B cell (primary cell): ENCODE data around the gene SAMD3.

Source experiments
- CTCF ChIP-seq: fragments of 200-600 bp; IDR thresholded peaks from one replicate; pipeline ENCODE4 v1.8.0; 2022; ENCODE audit warnings: antibody characterized with exemption, mild to moderate bottlenecking
- EZH2 ChIP-seq: IDR thresholded peaks from 2 replicates; pipeline ENCODE4 v1.6.1; 2012; ENCODE audit warnings: borderline replicate concordance, low read depth, mild to moderate bottlenecking, moderate library complexity, low read length; ENCODE audit not compliant: insufficient read depth, poor library complexity, severe bottlenecking

- TF ChIP-seq EZH2 (no peak), CTCF (no peak)
These were observed 6.1 kb downstream of the SAMD3 start for GRCh38 chr6:130216620-130217019.
